ENCODE data around the gene YIPF2.

YIPF2 gene

GRCh38 chr19:10872546-10873107 lies 55.8 kb downstream of the YIPF2 start:
- DNase-seq, result peak; percentile 34 to 46

Data from activated CD4-positive, alpha-beta T cell treated with anti-CD3 and anti-CD28 coated beads, Interleukin-2, amount 50 U/mL, for 48 hours (primary cell).